HepG2 (cell line): ENCODE measurements around the gene ASCL3. TPM values are rescaled to one million over a fixed set of nuclear protein-coding genes. Genes with fewer than 3 reads are reported as not detected.
A peak's percentile ranks its signal among the peaks of the same experiment; 100 is the strongest.

Experiments
- ATAC-seq: fragments of 200-7000 bp; cut with Tn5 transposase; 3 replicates; pipeline ENCODE4 v1.9.1; 2020; ENCODE audit warnings: mild to moderate bottlenecking, moderate library complexity
- BruUV-seq: library from RNA; stranded (reverse); fragments of 400-500 nt; replicated peaks from 2 replicates; lab custom pipeline; 2021; lab: Mats Ljungman, UMichigan
- CTCF ChIA-PET: fragments of 300-600 bp; formaldehyde crosslinking; extraction: SDS; loops from one replicate; lab custom pipeline; 2021; ENCODE audit warnings: low total read pairs, inconsistent platforms, low intra/inter-chr PET ratio; lab: Yijun Ruan, JAX
- POLR2A ChIA-PET: fragments of 350-600 bp; sonication (Branson Sonifier 250); formaldehyde crosslinking; loops from one replicate; lab custom pipeline; 2020; ENCODE audit warnings: antibody characterized with exemption, inconsistent platforms; lab: Yijun Ruan, JAX
- DNase-seq: peaks from one replicate; pipeline ENCODE4 v3.0.0-alpha.2; 2015; ENCODE audit warnings: low spot score
- FAIRE-seq: peaks from 3 replicates; lab custom pipeline; 2011; peaks lifted over from hg19 to GRCh38; lab: Jason Lieb, UNC
- H2AFZ ChIP-seq: one replicate; pipeline ENCODE4 v1.6.1; 2011; ENCODE audit warnings: low read length, inconsistent platforms
- H3K27ac ChIP-seq: fragments of 300-600 bp; 3 replicates; pipeline ENCODE4 v1.8.0; 2011; ENCODE audit warnings: mixed run types, mild to moderate bottlenecking, mixed read lengths, low read length, inconsistent platforms; ENCODE audit not compliant: insufficient read depth; ENCODE audit errors: extremely low read length
- H3K27me3 ChIP-seq, 2 experiments: fragments of 200-600 bp in 1 of 2; 2 replicates in 1 of 2; 3 replicates in 1 of 2; pipeline versions ENCODE4 v1.6.0 to v1.8.0; 2011; ENCODE audit warnings: low read length in 2 of 2, mild to moderate bottlenecking in 2 of 2, moderate library complexity in 2 of 2, inconsistent platforms in 1 of 2; ENCODE audit not compliant: insufficient read depth in 2 of 2, control insufficient read depth in 1 of 2
- H3K36me3 ChIP-seq, 2 experiments: fragments of 200-600 bp in 1 of 2; replicated peaks in 1 of 2; 2 replicates in 1 of 2; 3 replicates in 1 of 2; pipeline versions ENCODE4 v1.5.1 to v1.8.0; 2011; ENCODE audit warnings: low read length in 2 of 2, inconsistent platforms in 1 of 2; ENCODE audit not compliant: insufficient read depth in 2 of 2, control insufficient read depth in 1 of 2
- H3K4me1 ChIP-seq: 2 replicates; pipeline ENCODE4 v1.5.1; 2012; ENCODE audit warnings: low read length, inconsistent platforms; ENCODE audit not compliant: insufficient read depth
- H3K4me2 ChIP-seq: 2 replicates; pipeline ENCODE4 v1.6.0; 2011; ENCODE audit warnings: low read depth, low read length, inconsistent platforms
- H3K4me3 ChIP-seq, 3 experiments: fragments of 200-600 bp in 1 of 3; sonication (generic), shearing (Covaris generic) in 1 of 3; replicated peaks in 1 of 3; 2 replicates each; pipeline ENCODE4 v1.5.1; 2011 to 2016; ENCODE audit warnings: low read length in 3 of 3, inconsistent platforms in 2 of 3, low read depth in 2 of 3, mild to moderate bottlenecking in 2 of 3, control low read depth in 1 of 3, mixed read lengths in 1 of 3; ENCODE audit not compliant: insufficient read depth in 1 of 3
- H3K79me2 ChIP-seq: one replicate; pipeline ENCODE4 v1.6.1; 2011; ENCODE audit warnings: low read length, inconsistent platforms; ENCODE audit not compliant: insufficient read depth
- H3K9ac ChIP-seq: 2 replicates; pipeline ENCODE4 v1.6.0; 2011; ENCODE audit warnings: mild to moderate bottlenecking, low read depth, low read length, inconsistent platforms; ENCODE audit not compliant: insufficient read depth
- H3K9me3 ChIP-seq: 2 replicates; pipeline ENCODE4 v1.5.1; 2012; ENCODE audit warnings: mild to moderate bottlenecking, low read length
- H4K20me1 ChIP-seq: 2 replicates; pipeline ENCODE4 v1.6.0; 2011; ENCODE audit warnings: inconsistent platforms, mild to moderate bottlenecking, low read length, moderate library complexity; ENCODE audit not compliant: insufficient read depth
- FOXK2 ChIP-seq: fragments of 450-650 bp; IDR thresholded peaks from 2 replicates; pipeline ENCODE4 v1.6.1; 2016
- GABPB1 ChIP-seq: IDR thresholded peaks from 2 replicates; pipeline ENCODE4 v1.6.1; 2016; ENCODE audit warnings: mild to moderate bottlenecking, missing genetic modification reagents, moderate library complexity, missing compliant biosample characterization
- HOXA7 ChIP-seq: sonication (generic); formaldehyde crosslinking; IDR thresholded peaks from 2 replicates; pipeline ENCODE4 v1.8.1; 2022; ENCODE audit warnings: mild to moderate bottlenecking, missing genetic modification reagents, moderate library complexity
- MLLT10 ChIP-seq: sonication (generic); formaldehyde crosslinking; IDR thresholded peaks from 2 replicates; pipeline ENCODE4 v1.4.0; 2020; ENCODE audit warnings: missing genetic modification reagents
- RARG ChIP-seq: sonication (generic); formaldehyde crosslinking; IDR thresholded peaks from 2 replicates; pipeline ENCODE4 v1.4.0; 2020; ENCODE audit warnings: low read depth, mild to moderate bottlenecking, missing genetic modification reagents
- RORA ChIP-seq: sonication (generic); formaldehyde crosslinking; IDR thresholded peaks from 2 replicates; pipeline ENCODE4 v1.5.0; 2020; ENCODE audit warnings: mild to moderate bottlenecking, missing genetic modification reagents, moderate library complexity
- STAG1 ChIP-seq: sonication (generic); formaldehyde crosslinking; IDR thresholded peaks from 2 replicates; pipeline ENCODE4 v1.4.0; 2020; ENCODE audit warnings: missing genetic modification reagents
- ZNF101 ChIP-seq: sonication (generic); formaldehyde crosslinking; IDR thresholded peaks from 2 replicates; pipeline ENCODE4 v1.4.0; 2020; ENCODE audit warnings: mild to moderate bottlenecking, low read depth, missing genetic modification reagents, borderline replicate concordance
- ZNF629 ChIP-seq: sonication (generic); formaldehyde crosslinking; conservative IDR thresholded peaks from 2 replicates; pipeline ENCODE4 v1.5.0; 2020; ENCODE audit warnings: missing genetic modification reagents
- WGBS: methylation state at CpG from one replicate; pipeline ENCODE4 v1.1.6; 2017; ENCODE audit warnings: low lambda C conversion rate; 5-methylcytosine and 5-hydroxymethylcytosine counted together
- in situ Hi-C: cut with HindIII; loops from 2 replicates; pipeline ENCODE4 v1.10.0; 2017; ENCODE audit warnings: low pct_unique_long_range_greater_than_20kb; ENCODE audit not compliant: extremely low pct_ligation_motif_present
- intact Hi-C: fragments of 100-400 bp; cut with micrococcal nuclease; formaldehyde crosslinking; loops from one replicate; pipeline ENCODE4 v1.10.0; 2022; ENCODE audit not compliant: unreplicated experiment
- polyA plus RNA-seq, 8 experiments: library from polyadenylated mRNA; depleted of rRNA in 3 of 8; stranded (reverse) in 7 of 8; unstranded in 1 of 8; fragments of >200 nt; fragmentation: Illumina TruSeq in 4 of 8; extraction: Trizol in 4 of 8; gene quantifications; 2 replicates each; pipeline versions ENCODE4 v1.2.1 to v1.2.3, GENCODE V29; 2011 to 2016; ENCODE audit warnings: low read depth in 4 of 8, missing spikeins in 1 of 8, mixed read lengths in 1 of 8; ENCODE audit not compliant: insufficient read depth in 1 of 8
- total RNA-seq, 5 experiments: library from RNA; depleted of rRNA; stranded (reverse); fragments of >200 nt; fragmentation: Illumina TruSeq; extraction: Trizol; gene quantifications; 2 replicates each; pipeline ENCODE4 v1.2.3, GENCODE V29; 2016; ENCODE audit warnings: low read depth in 1 of 5
- TF ChIP-seq, protein P1 (sequence below): sonication (generic); formaldehyde crosslinking; IDR thresholded peaks from 2 replicates; pipeline ENCODE4 v1.4.0; 2020; ENCODE audit warnings: mild to moderate bottlenecking, missing genetic modification reagents

ASCL3 gene
- total and polyA plus RNA-seq, 2 of the 13 experiments (the other 11 are each of a cell fraction or from before 2014, with no cell fraction given) = not detected

- Histone ChIP-seq H3K4me2 (no peak overlapping the region), H3K9ac (no peak overlapping the region), H3K4me3 (no peak overlapping the region), H3K9me3 (no peaks in the 10 kb centered on the region), H3K27me3 (no peaks in the 10 kb centered on the region), H3K27ac (no peak overlapping the region), H3K79me2 (no peaks in the 10 kb centered on the region), H2AFZ (peak overlapping the region; percentile 65), H3K36me3 (no peaks in the 10 kb centered on the region), H4K20me1 (no peaks in the 10 kb centered on the region), H3K4me1 (no peaks in the 10 kb centered on the region)
- FAIRE-seq (no peak), DNase-seq (peak; percentile 18), ATAC-seq (no peak)
- POLR2A ChIA-PET = interaction anchor here (0.9 kb wide), 1 partner anchor 9 kb away, joined by 3 read pairs; no protein-coding TSS in a partner anchor
- BruUV-seq = no TSS peak
- TF ChIP-seq STAG1 (CRISPR knock-in tag) (no peak), RORA (no peak), ZNF101 (CRISPR knock-in tag) (no peak), RARG (CRISPR knock-in tag) (no peak), GABPB1 (CRISPR knock-in tag) (no peak), FOXK2 (no peak), ZNF629 (CRISPR knock-in tag) (no peak), MLLT10 (CRISPR knock-in tag) (no peak)
- CTCF ChIA-PET = no interaction called here
- in situ Hi-C loops (no loop called here), intact Hi-C loops (no loop called here)
- WGBS = 48% methylated on average over 14 of the region's 14 CpGs
These were observed 7.9 kb downstream of the ASCL3 start for GRCh38 chr11:8934742-8935488.

DNA sequence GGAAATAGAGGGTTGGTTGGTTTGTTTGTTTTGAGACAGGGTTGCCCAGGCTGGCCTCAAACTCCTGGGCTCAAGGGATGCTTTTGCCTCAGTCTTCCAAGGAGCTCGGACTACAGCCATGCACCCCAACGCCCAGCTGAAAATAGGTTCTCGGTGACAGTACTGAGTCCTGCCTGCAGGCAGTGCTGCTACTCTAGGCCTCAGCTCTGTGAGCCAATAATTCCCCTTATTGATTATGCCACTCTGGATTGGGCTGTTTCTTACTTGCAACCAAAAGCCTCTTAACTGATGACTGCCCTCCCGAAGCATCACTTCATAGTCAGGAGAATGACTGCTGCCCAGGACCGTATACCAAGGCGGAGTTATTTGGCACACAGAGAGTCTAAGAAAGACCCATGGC is 8.9 kb downstream of the ASCL3 start:
- 80% methylated on average over 6 of the region's 6 CpGs for WGBS
- no peaks in the 10 kb centered on the region for H3K27me3 ChIP-seq
- H3K4me2 ChIP-seq = no peak overlapping the region
- no peak overlapping the region for H3K27ac ChIP-seq
- CTCF ChIA-PET = no interaction called here
- POLR2A ChIA-PET = no interaction called here
- intact Hi-C loops (no loop called here), in situ Hi-C loops (no loop called here)
- H3K79me2 ChIP-seq = no peaks in the 10 kb centered on the region
- no peak overlapping the region for H2AFZ ChIP-seq
- DNase-seq (no peak), FAIRE-seq (no peak), ATAC-seq (peak; percentile 48; the same call in 2 of the 3 replicates)
- H4K20me1 ChIP-seq = no peaks in the 10 kb centered on the region
- H3K36me3 ChIP-seq = no peaks in the 10 kb centered on the region
- H3K4me1 ChIP-seq = peaks cover 5% of the 10 kb centered on the region; the same call in 1 of the 2 replicates
- no peaks in the 10 kb centered on the region for H3K9me3 ChIP-seq
- no peak overlapping the region for H3K9ac ChIP-seq
- no TSS peak for BruUV-seq
- H3K4me3 ChIP-seq = no peak overlapping the region
- TF ChIP-seq, protein P1, sequence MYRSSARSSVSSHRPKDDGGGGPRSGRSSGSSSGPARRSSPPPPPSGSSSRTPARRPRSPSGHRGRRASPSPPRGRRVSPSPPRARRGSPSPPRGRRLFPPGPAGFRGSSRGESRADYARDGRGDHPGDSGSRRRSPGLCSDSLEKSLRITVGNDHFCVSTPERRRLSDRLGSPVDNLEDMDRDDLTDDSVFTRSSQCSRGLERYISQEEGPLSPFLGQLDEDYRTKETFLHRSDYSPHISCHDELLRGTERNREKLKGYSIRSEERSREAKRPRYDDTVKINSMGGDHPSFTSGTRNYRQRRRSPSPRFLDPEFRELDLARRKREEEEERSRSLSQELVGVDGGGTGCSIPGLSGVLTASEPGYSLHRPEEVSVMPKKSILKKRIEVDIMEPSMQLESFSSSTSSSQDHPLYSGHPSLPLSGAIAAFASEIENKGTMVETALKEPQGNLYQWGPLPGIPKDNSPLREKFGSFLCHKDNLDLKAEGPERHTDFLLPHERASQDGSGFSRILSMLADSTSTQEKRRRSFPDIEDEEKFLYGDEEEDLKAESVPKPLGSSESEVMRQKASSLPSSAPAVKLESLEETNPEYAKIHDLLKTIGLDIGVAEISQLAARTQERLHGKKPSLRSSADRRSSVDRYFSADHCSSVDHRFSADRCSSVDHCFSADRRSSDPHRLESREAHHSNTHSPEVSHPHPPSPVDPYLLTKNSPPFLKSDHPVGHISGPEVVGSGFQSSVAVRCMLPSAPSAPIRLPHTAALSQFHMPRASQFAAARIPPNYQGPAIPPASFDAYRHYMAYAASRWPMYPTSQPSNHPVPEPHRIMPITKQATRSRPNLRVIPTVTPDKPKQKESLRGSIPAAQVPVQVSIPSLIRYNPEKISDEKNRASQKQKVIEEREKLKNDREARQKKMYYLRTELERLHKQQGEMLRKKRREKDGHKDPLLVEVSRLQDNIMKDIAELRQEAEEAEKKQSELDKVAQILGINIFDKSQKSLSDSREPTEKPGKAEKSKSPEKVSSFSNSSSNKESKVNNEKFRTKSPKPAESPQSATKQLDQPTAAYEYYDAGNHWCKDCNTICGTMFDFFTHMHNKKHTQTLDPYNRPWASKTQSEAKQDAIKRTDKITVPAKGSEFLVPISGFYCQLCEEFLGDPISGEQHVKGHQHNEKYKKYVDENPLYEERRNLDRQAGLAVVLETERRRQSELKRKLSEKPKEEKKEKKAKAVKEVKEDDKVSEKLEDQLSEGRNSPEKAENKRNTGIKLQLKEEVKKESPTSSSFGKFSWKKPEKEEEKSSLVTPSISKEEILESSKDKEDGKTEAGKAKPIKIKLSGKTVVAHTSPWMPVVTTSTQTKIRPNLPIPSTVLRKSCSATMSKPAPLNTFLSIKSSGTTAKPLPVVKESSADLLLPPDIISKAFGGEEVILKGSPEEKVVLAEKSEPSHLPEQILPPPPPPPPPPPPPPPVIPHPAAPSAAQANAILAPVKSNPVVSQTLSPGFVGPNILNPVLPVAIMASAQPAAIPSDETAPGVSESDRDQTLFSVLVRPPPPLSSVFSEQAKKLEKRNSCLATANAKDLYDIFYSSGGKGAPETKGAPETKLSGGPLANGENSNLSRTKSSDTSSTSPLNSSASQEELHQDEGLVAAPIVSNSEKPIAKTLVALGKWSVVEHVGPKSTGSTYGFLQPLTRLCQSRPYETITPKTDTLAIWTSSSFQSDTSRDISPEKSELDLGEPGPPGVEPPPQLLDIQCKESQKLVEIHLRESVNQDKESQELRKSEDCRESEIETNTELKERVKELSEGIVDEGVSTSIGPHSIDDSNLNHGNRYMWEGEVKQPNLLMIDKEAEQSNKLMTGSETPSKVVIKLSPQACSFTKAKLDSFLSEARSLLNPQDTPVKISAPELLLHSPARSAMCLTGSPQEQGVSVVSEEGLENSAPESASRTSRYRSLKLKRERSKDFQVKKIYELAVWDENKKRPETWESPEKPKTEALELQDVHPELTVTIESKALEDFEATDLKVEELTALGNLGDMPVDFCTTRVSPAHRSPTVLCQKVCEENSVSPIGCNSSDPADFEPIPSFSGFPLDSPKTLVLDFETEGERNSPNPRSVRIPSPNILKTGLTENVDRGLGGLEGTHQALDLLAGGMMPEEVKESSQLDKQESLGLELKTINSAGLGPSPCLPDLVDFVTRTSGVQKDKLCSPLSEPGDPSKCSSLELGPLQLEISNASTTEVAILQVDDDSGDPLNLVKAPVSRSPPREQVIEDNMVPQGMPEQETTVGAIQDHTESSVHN (CRISPR knock-in tag) = no peak
- TF ChIP-seq HOXA7 (CRISPR knock-in tag) = no peak
